NCI-H2029 (cell line): Measurements from ENCODE around the gene FNDC1.
A peak's percentile ranks its signal among the peaks of the same experiment; 100 is the strongest.
"Not testable (repeated sequence)": the region's sequence is repeated elsewhere in the genome, so short reads cannot be mapped to it uniquely, and the experiment has no call there.

ENCODE experiments used
- DNase-seq: peaks from one replicate; lab custom pipeline; 2025; lab: John Stamatoyannopoulos, UW

Gene FNDC1

DNA sequence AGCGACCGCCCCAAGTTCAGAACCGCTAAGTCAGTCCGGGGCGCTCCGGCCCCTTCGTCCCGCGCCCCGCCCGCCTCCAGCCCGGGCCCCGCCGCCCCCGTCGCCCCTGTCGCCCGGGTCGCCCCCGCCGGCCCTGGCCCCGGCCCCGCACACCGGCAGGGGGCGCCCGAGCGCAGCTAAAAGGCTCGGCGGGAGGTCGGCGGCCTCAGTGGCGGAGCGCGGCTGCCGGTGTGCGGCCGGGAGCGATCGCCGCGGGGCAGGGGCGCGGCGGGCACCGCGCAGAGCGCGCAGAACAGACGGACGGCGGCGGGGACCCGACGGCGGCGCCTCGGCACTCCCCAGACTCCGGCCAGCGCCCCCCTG lies at the start of gene FNDC1:
Gene FNDC1 (plus strand): TSS at position 208 of the 363 bp plus-strand sequence. CDS start 197 bp downstream, outside the sequence.
- no peak for DNase-seq

- no peak for DNase-seq
These were observed 49.4 kb upstream of the FNDC1 start for GRCh38 chr6:159119791-159120190.

DNA sequence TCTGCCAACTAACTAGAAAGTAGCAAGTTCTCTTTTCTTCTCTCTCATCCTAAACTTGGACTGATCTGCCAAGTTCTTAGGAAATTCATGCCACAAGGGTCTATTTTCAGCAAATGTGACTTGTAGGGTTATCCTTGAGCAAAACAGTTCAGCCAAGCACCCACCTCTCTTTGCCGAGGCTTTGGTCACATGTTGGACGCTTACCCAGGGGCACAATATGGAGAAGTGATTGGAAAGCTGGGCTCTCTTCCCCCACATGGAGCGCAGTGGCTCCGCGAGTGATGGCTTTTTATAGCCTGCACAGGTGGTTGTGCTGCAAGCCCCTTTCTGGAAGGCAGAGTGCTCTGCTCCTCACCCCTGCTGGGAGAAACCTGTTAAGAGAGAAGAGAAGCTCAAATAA lies 47.7 kb upstream of the FNDC1 start:
- DNase-seq: no peak

DNA sequence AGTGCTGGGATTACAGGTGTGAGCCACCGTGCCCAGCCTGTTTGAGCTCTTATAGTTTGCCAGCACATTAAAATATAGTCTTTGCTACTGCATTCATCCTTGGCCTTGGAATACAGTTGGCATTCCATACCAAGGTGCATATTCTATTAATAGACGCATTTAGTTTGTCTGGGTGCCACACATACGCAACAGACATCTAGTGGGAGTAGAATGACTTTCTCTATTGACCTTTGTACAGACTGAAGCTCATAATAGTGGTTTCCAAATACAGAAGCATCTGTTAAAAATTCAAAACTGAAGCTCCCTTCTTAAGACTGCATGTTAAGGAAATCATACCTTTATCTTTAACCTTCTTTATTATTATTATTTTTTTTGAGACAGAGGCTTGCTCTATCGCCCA lies 46.7 kb upstream of the FNDC1 start:
- no peak for DNase-seq

DNA sequence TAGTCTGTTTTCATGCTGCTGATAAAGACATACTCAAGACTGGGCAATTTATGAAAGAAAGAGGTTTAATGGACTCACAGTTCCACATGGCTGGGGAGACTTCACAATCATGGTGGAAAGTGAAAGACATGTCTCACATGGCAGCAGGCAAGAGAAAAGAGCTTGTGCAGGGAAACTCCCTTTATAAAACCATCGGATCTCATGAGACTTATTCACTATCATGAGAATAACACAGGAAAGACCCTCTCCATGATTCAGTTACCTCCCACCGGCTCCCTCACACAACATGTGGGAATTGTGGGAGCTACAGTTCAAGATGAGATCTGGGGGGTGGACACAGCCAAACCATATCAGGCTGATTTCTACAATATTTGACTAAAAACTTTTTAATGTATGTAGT lies 45.4 kb upstream of the FNDC1 start:
- DNase-seq: not testable (repeated sequence)

- DNase-seq: no peak
These were observed 44.1 kb upstream of the FNDC1 start for GRCh38 chr6:159125014-159125609.

DNA sequence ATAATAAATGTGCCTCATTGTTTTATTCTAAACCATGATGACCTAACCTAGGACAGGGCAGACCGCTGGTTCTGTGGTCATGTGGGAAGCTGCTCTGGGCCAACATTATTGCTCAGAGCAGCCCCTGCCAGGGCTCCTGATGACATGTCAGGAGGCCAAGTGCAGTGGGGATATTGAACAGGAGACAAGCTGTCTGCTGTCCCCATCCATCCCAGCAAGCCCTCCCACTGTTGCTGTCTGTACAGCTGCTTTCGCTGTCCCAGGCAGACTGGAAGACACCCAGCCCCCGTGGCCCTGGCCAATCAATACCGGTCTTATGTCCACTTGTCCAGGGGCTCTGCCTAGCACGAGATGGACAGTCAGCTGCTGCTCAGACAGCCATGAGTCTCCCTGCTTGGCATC lies 43.2 kb upstream of the FNDC1 start:
- no peak for DNase-seq

- DNase-seq: no peak
These were observed 42.6 kb upstream of the FNDC1 start for GRCh38 chr6:159126590-159126989.

- DNase-seq: no peak
These were observed 41.5 kb upstream of the FNDC1 start for GRCh38 chr6:159127701-159128100.

DNA sequence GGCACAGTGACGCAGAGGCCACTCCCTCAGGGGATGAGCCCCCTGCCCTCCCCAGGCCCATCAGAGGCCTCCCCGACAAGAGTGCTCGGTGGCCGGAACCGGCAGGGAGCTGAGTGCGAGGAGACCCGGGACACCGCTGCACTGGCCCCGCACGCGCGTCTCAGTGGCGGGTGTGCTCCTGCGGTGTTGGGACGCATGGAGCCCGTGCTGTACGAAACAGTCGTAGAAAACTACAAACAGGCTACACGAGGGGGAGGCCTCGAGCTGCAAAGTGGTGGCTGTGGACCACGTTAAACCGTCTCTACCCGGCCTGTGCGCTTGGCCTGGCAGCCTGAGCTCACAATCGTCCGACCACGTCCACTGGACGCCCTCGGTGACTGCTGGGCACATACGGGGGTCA lies 40.2 kb upstream of the FNDC1 start:
- DNase-seq: no peak

- DNase-seq: no peak
These were observed 38.4 kb upstream of the FNDC1 start for GRCh38 chr6:159130846-159131245.

GRCh38 chr6:159131709-159132108 lies 37.5 kb upstream of the FNDC1 start:
- no peak for DNase-seq

DNA sequence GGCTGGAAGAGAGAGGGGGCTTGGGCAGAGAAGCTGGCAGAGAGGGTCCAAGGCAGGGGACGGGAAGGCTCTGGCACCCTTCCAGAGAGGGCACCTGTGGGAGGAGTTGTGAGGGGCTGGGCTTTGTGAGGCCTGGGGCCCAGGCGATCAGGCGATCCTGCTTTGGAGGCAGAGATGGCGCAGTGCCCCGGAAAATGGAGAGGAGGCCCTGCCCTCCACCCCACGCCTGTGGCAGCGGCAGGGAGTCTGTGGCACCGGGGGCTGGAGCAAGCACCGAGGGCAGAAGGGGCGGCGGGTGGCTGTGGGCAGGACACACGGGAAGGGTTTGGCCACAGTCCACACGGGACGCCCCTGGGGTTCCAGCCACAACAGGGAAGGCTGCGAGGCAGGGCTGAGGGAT lies 36.5 kb upstream of the FNDC1 start:
- no peak for DNase-seq

- peak; percentile 54 for DNase-seq
These were observed 34.4 kb upstream of the FNDC1 start for GRCh38 chr6:159134701-159135364.

DNA sequence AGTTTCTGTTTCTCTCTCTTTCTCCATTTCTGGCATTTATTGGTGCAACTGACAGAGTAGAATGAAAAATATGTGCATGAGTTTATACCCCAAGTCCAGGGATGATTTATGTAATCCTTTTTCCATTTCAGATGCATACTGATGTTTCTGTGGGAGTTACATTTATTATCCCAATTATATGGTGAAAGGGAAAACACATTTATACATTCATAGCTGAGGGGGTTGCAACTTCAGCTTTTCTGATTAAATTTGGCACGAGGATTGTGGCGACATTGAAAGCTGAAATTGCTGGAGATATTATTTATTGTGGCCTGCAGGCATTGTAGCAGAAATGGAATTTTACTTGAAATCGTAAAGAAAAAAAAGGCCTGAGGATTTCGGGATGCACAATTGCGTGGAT lies 31.5 kb upstream of the FNDC1 start:
- DNase-seq: no peak

DNA sequence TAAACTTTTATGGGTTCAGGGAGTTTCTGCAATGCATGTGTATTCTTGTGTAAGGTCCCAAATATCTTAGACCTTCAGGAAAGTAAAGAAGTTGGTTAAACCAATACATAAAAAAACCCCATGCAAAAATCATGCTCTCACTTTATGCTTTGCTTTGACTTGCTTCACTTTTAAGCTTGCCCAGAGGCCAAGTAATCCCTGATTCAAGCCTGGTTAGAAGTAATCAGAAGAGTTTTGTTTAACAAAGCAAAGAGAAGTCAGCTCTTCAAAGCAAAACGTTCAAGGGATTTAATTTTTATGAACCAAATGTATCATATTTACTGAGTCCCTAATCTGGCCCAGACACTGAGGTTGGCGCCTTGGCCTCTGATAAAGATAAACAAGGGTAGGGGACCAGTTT lies 26.7 kb upstream of the FNDC1 start:
- no peak for DNase-seq

DNA sequence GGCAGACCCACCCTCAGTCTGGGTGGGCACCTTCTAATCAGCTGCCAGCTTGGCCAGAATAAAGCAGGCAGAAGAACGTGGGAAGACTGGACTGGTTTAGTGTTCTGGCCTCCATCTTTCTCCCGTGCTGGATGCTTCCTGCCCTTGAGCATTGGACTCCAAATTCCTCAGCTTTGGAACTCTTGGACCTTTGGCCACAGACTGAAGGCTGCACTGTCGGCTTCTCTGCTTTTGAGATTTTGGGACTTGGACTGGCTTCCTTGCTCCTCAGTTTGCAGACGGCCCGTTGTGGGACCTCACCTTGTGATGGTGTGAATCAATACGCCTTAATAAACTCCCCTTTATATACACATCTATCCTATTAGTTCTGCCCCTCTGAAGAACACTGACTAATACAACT lies 20.6 kb upstream of the FNDC1 start:
- no peak for DNase-seq

DNA sequence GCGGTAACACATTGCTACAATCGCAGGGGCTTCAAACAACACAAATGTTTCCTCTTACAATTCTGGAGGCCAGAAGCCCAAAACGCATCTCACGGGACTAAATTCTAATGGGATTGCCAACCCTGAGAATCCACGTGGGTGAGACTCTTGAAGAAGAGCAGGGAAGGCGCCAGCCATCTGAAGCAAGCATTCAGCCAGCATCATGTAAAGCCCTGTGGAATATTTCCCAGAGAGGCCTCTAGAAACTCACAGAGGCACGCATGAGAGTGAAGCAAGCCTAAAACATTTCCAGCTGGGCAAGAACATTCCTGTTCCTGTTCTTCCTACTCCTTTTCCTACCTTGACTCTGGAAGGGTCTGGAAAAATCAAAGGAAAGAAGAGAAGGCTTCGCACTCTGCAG lies 19.6 kb upstream of the FNDC1 start:
- no peak for DNase-seq

DNA sequence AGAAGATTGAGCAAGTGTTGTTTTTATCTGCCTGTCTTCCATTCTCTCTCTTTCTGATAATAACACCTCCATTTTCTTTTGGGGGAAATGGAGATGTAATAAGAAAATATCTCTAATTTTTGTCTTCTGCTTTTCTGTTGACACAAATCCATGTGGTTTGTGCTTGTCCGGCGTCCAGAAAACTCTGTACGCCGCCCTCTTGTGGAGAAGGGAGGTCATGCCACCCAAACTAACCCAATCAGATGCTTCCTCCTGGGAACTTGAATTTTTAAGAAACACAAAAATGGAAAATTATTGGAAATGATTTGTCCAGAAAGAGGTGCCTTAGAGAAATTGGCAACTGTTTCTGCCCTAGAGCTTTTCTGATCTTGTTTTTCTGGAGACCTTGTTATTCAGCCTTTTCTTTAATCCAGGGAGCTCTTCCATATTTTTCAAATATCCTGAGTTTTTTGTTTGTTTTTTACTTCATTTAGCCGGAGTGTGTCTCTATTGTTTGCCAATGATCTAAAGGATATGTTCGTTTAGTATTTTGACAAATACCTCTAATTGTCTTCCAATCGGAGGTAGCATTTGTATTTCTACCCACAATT lies 17.8 kb upstream of the FNDC1 start:
- peak; percentile 5 for DNase-seq

DNA sequence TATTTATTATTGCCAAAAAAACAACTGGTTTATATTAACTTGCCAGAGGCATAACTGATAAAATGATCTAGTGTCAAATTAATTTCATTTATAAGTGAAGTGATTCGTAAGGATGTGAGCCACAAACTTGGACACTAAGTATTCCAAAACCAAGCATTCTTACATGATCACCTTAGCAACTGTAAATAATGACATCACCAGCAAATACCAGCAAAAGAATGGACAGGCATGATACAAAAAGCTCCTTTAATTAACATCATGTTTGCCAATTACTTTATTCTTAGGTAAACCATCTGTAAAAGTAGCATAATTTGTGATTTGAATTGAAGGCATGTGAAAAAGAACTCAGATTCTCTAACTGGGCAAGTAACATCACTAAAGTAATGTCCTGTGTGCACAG lies 17.2 kb upstream of the FNDC1 start:
- no peak for DNase-seq

DNA sequence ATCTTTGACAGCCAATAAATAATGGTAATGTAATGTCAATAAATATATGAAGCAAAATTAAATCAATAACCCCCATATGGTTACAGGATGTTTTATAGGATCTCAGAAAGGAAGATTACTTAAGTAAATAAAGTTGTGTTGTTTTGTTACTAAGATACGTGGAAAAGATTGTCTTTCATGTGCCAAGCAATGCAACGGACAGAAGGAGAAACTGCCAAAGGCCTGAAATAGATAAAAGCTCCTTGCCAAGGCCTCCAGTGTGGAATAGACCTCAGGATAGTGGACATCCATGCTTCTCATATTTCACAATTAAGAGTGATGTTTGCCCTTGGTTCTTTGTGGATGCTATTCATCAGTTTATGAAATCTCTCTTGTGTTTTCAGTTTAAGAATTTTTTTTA lies 16.4 kb upstream of the FNDC1 start:
- DNase-seq: no peak

- DNase-seq: no peak
These were observed 13.5 kb upstream of the FNDC1 start for GRCh38 chr6:159155679-159156078.

DNA sequence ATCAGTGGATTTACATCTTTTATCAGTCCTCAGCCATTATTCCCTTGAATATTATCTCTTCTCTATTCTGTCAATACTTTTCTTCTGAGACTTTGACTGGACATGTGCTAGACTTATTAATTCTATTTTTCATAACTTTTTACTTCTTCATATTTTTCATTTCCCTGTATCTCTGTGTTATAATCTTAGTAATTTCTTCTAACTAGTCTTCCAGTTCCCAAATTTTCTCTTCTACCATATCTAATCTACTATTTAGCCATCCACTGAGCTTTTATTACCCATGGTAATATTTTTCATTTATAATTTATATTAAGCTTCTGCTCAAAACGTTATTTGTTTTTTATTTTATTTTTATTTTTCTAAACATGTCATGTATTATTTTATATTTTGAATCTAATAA lies 13.1 kb upstream of the FNDC1 start:
- DNase-seq: no peak

- DNase-seq: no peak
These were observed 11.8 kb upstream of the FNDC1 start for GRCh38 chr6:159157431-159157830.
